Activated CD8-positive, alpha-beta memory T cell treated with anti-CD3 and anti-CD28 coated beads, Interleukin-2, amount 50 U/mL, for 24 hours (primary cell): ENCODE measurements around the gene TRMT1L.

Source experiments
- DNase-seq: peaks from one replicate; pipeline ENCODE4 v3.0.0-alpha.2; 2020; ENCODE audit errors: extremely low read depth

TRMT1L gene

GRCh38 chr1:185129708-185130107, 27.0 kb downstream of the TRMT1L start:
- no peak for DNase-seq

DNA sequence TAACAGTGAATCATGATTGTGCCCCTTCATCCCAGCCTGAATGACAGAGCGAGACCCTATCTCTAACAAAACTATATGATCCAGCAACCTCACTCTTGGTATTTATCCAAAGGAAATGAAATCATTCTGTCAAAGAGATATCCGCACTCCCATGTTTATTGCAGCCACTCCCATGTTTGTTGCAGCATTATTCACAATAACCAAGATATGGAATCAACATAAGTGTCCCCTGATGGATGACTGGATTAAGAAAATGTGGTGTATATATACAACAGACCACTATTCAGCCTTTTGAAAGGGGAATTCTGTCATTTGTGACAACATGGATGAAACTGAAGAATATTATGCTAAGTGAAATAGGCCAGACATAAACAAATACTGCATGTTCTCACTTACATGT, 44.4 kb downstream of the TRMT1L start:
- DNase-seq = no peak

- no peak for DNase-seq
These were observed 44.9 kb downstream of the TRMT1L start for GRCh38 chr1:185111873-185112272.

GRCh38 chr1:185110145-185110544, 46.6 kb downstream of the TRMT1L start:
- no peak for DNase-seq

GRCh38 chr1:185108321-185108720, 48.4 kb downstream of the TRMT1L start:
- DNase-seq = no peak

DNA sequence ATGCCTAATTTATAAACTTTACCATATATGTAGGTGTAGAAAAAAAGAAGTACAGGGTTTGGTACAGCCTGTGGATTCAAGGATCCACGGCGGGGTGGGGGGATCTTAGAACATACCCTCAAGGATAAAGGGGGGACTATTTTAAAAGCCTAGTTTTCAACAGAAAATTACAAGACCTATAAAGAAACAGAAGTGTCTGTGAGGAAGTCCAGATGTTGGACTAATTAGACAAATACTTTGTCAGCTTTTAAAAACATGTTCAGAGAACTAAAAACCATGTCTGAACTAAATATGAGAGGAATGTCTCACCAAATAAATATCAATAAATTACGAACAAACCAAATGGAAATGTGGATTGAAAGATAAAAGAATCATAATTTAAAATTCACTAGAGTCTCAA, 51.6 kb downstream of the TRMT1L start:
- no peak for DNase-seq

DNA sequence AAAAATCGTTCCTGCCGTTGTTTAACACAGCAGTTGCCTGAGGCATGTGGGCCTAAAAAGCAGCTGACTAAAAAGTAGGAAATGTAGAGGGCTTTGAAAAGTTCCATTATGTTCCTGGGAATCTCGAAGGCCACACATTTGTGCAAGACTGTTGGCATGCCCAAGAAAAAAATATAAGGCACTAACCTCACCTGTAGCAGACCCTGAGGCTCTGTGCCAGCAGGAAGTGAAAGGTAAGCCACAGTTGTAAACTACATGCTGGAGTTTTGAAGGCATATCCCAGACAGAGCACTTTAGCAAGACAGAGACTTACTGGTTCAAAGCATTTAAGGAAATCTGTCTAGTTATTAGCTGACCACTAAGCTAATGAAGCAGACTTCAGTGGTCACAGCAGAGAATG, 52.7 kb downstream of the TRMT1L start:
- DNase-seq = no peak

GRCh38 chr1:185096531-185096930, 60.2 kb downstream of the TRMT1L start:
- DNase-seq = no peak

DNA sequence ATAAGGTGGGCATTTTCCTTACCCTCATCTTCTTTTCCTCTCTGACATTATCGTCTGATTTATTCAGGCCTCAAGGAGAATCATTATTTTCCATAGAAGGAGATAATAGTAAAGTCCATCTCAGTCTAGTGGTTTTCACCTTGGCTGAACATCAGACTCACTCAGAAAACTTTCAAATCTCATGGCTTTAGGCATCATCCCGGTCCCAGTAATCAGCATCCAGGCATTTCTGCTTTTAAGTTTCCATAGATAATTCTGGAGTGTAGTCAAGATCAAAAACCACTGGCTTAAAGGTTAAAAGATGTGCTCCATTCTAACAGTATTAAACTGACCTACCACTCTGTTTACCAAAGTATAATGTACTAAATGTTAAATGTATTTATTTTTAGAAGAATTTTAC, 62.0 kb downstream of the TRMT1L start:
- DNase-seq = no peak

- DNase-seq = no peak
These were observed 65.3 kb downstream of the TRMT1L start for GRCh38 chr1:185091480-185091879.

DNA sequence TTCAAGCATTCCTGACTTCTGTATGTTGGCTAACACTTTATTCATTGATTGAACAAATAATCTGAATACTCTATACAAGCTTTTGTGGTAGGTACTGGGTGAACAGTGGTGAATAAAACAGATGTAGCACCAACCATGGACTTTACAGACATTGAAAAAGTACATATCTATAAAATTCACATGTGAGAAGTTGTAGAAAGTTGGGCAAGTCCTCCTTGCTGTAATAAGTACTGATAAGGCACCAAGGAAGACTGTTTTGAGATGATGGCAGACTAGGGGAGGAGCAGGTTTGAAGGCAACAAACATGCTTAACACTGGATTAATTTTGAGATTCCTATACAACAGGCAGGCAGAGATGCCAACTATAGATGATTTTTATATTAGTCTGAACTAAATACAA, 69.0 kb downstream of the TRMT1L start:
- no peak for DNase-seq

DNA sequence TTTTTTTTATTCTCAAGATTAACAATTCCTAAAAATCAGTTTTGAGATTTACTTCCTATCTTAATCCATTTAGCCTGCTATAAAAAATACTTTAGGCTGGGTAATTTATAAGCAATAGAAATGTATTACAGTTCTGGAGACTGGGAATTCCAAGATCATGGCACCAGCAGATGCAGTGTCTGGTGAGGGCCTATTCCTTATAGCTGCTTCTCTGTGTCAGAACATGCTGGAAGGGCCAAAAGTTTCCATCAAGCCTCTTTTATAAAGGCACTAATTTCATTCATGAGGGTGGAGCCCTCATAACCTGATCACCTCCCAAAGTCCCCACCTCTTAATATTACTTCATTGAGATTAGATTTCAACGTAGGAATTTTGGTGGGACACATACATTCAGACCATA, 69.7 kb downstream of the TRMT1L start:
- no peak for DNase-seq

DNA sequence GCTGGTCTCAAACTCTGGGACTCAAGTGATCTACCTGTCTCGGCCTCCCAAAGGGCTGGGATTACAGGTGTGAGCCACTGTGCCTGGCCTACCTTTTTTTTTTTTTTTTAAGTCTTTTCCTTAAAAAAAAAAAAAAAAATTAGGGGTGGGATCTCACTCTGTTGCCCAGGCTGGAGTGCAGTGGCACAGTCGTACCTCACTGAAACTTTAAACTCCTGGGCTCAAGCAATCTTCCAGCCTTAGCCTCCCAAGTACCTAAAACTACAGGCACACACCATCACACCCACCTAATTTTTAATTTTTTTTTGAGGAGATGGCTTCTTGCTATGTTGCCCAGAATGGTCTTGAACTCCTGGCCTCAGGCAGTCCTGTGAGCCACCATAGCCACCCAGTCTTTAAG, 72.9 kb downstream of the TRMT1L start:
- DNase-seq = no peak

GRCh38 chr1:185080422-185080821, 76.3 kb downstream of the TRMT1L start:
- no peak for DNase-seq

- DNase-seq = no peak
These were observed 79.4 kb downstream of the TRMT1L start for GRCh38 chr1:185077374-185077773.

GRCh38 chr1:185075476-185075875, 81.3 kb downstream of the TRMT1L start:
- DNase-seq = no peak

- DNase-seq = no peak
These were observed 82.4 kb downstream of the TRMT1L start for GRCh38 chr1:185074307-185074706.

DNA sequence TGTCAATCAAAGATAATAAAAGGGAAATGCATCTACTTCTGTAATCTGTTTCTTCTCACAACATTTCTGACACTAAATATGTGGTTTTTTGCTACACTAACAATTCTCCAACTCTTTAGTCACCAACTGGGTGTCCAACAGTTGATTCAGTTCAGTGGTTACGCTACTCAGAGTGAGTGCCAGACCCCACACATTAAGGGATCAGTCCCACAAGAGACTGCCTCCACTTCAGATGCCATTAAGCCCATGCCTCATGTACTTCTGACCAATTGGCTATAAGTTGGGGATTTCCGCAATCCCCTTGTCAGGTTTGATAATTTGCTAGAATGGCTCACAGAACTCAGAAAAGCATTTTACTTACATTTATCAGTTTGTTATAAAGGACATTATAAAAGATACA, 83.0 kb downstream of the TRMT1L start:
- no peak for DNase-seq

DNA sequence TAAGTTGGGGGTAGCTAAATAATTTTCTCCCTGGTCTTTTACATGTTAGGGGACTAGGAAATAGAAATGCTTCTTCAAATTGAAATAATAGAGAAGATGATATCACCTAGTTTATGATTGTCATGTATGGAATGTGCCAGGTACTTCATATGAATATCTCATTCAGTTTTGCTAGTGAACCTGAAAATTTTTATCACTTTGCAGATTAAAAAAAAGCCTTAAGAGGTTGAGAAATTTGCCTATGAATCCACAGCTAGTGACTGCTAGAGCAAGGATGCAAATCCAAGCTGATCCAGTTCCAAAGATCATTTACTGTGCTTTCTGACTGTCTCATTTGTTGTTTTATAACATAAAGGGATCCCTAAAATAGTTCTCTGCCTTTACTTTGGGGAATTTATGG, 86.7 kb downstream of the TRMT1L start:
- no peak for DNase-seq

DNA sequence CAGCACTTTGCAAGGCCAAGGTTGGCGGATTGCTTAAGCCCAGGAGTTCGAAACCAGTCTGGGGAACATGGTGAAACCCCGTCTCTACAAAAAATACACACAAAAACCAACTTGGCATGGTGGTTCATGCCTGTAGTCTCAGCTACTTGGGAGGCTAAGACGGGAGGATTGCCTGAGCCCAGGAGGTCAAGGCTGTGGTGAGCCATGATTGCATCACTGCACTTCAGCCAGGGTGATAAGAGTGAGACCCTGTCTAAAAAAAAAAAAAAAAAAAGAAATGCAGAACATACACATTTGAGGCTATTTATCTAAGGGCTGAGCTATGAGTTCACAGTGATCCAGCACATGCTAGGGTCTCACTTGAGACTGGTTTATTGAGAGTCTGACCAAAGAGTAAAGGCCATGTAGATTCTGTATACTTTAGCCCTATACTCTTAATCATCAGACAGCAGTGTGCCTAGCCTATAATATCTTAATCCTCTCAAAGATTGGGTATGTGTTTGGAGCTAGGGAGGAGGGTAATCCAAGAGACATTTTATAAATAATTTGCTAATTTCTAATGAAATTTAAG, 87.5 kb downstream of the TRMT1L start:
- DNase-seq = no peak

DNA sequence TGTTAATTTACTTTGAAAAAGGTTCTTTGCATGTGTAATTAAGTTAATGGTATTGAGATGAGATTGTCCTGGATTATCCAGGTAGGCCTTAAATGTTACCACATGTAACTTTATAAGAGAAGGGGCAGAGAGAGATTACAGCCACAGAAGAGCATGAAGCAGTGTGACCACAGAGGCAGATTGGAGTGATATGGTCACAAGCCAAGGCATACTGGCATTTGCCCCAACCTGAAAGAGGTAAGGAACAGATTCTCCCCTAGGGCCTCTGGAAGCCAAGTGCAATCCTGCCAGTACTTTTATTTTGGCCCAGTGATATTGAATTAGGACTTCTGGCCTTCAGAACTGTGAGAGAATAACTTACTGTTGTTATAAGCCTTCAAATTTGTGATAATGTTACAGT, 88.4 kb downstream of the TRMT1L start:
- DNase-seq = no peak
